WTC11 (cell line): ENCODE results near the gene MAML3.

Experiments
- ATF2 ChIP-seq: sonication (generic); formaldehyde crosslinking; IDR thresholded peaks from 2 replicates; pipeline ENCODE4 v1.8.1; 2022; ENCODE audit warnings: low read depth, missing genetic modification reagents, borderline replicate concordance
- CDX4 ChIP-seq: fragments of 250-450 bp; sonication (Bioruptor Pico); IDR thresholded peaks from 2 replicates; pipeline ENCODE4 v1.9.0; 2021; ENCODE audit warnings: moderate library complexity, mild to moderate bottlenecking, inconsistent platforms, borderline replicate concordance
- ELF4 ChIP-seq: sonication (generic); formaldehyde crosslinking; IDR thresholded peaks from 2 replicates; pipeline ENCODE4 v1.8.1; 2022; ENCODE audit warnings: low read depth, mild to moderate bottlenecking, moderate library complexity, missing genetic modification reagents
- EMX1 ChIP-seq: fragments of 250-450 bp; sonication (Bioruptor Pico); IDR thresholded peaks from 2 replicates; pipeline ENCODE4 v1.8.0; 2021; ENCODE audit warnings: mild to moderate bottlenecking
- FOXP4 ChIP-seq: sonication (generic); formaldehyde crosslinking; IDR thresholded peaks from 2 replicates; pipeline ENCODE4 v1.8.0; 2022; ENCODE audit warnings: mild to moderate bottlenecking, missing genetic modification reagents
- IRF2 ChIP-seq: sonication (generic); formaldehyde crosslinking; IDR thresholded peaks from 2 replicates; pipeline ENCODE4 v1.8.0; 2022; ENCODE audit warnings: low read depth, missing genetic modification reagents, borderline replicate concordance
- JUN ChIP-seq: sonication (generic); formaldehyde crosslinking; IDR thresholded peaks from 2 replicates; pipeline ENCODE4 v1.8.0; 2023; ENCODE audit warnings: mild to moderate bottlenecking, missing genetic modification reagents
- KAT7 ChIP-seq: sonication (generic); formaldehyde crosslinking; IDR thresholded peaks from 2 replicates; pipeline ENCODE4 v1.8.1; 2023; ENCODE audit warnings: missing genetic modification reagents, mild to moderate bottlenecking, borderline replicate concordance
- MAX ChIP-seq: sonication (generic); formaldehyde crosslinking; IDR thresholded peaks from 2 replicates; pipeline ENCODE4 v1.8.0; 2022; ENCODE audit warnings: mild to moderate bottlenecking, missing genetic modification reagents
- OVOL2 ChIP-seq: fragments of 250-450 bp; sonication (Bioruptor Pico); IDR thresholded peaks from 2 replicates; pipeline ENCODE4 v1.9.0; 2021; ENCODE audit warnings: mild to moderate bottlenecking, borderline replicate concordance
- RELA ChIP-seq: sonication (generic); formaldehyde crosslinking; IDR thresholded peaks from 2 replicates; pipeline ENCODE4 v1.8.1; 2022; ENCODE audit warnings: missing genetic modification reagents, mild to moderate bottlenecking, borderline replicate concordance
- TEAD1 ChIP-seq: sonication (generic); formaldehyde crosslinking; IDR thresholded peaks from 2 replicates; pipeline ENCODE4 v1.8.0; 2022; ENCODE audit warnings: mild to moderate bottlenecking, missing genetic modification reagents
- ZNF423 ChIP-seq: fragments of 250-450 bp; sonication (Bioruptor Pico); IDR thresholded peaks from 2 replicates; pipeline ENCODE4 v2.1.2; 2022; ENCODE audit warnings: mild to moderate bottlenecking, moderate library complexity
- TF ChIP-seq, protein P1 (sequence below): fragments of 200-600 bp; IDR thresholded peaks from 2 replicates; pipeline ENCODE4 v1.8.0; 2022; ENCODE audit warnings: antibody characterized with exemption

DNA sequence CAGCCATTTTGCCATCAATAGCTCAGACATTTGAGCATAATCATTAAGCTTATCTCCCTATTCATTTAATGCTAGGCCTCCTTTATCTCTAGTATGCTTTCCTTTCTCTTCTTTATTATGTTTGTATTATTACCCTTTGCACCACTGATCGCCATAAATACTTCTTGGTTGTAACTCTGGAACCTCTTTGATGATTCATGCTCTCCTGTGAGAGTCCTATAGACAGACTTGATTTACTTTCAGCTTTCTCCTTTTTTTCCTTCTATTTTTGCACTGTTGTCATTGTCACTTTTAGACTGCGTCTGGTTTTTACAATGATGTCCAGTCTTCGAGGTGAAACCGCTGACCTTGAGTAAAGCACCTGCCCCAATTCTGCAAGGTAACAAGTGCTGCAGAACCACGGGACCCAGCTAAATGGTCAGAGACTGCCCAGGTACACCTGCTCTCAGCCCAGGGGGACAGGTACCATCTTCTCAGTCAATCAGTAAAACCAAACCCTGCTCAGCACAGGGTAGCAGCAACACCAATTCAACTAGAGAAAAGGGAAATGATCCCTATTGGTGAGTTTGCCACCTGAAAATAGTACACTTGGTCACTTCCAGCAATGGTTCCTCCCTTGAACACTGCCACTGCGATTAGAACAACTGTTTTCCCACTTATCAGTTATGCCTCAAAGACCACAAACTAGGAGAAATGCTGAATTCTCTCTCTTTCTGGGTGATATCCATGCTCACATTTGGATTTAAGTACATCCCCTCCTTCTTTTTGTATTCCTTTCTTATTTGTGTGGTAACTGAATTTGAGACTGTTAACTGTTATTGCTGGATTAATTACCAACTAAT is 125.1 kb downstream of the MAML3 start:
- no peak for TF ChIP-seq RELA (CRISPR knock-in tag)
- no peak for TF ChIP-seq OVOL2 (CRISPR knock-in tag)
- TF ChIP-seq, protein P1, sequence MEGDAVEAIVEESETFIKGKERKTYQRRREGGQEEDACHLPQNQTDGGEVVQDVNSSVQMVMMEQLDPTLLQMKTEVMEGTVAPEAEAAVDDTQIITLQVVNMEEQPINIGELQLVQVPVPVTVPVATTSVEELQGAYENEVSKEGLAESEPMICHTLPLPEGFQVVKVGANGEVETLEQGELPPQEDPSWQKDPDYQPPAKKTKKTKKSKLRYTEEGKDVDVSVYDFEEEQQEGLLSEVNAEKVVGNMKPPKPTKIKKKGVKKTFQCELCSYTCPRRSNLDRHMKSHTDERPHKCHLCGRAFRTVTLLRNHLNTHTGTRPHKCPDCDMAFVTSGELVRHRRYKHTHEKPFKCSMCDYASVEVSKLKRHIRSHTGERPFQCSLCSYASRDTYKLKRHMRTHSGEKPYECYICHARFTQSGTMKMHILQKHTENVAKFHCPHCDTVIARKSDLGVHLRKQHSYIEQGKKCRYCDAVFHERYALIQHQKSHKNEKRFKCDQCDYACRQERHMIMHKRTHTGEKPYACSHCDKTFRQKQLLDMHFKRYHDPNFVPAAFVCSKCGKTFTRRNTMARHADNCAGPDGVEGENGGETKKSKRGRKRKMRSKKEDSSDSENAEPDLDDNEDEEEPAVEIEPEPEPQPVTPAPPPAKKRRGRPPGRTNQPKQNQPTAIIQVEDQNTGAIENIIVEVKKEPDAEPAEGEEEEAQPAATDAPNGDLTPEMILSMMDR, result no peak
- TF ChIP-seq ELF4, result no peak
- TF ChIP-seq KAT7 (CRISPR knock-in tag), result no peak
- TF ChIP-seq FOXP4, result no peak
- TF ChIP-seq MAX (CRISPR knock-in tag), result no peak
- no peak for TF ChIP-seq ZNF423 (CRISPR knock-in tag)
- no peak for TF ChIP-seq EMX1
- no peak for TF ChIP-seq TEAD1 (CRISPR knock-in tag)
- TF ChIP-seq JUN (CRISPR knock-in tag), result no peak
- no peak for TF ChIP-seq CDX4
- TF ChIP-seq ATF2, result no peak
- no peak for TF ChIP-seq IRF2
